GM18951 (cell line): ENCODE data around the gene CPD.

ENCODE experiments used
- POLR2A ChIP-seq: IDR thresholded peaks from 4 replicates; pipeline ENCODE4 v1.6.1; 2011; ENCODE audit warnings: mild to moderate bottlenecking; ENCODE audit not compliant: insufficient read length, insufficient read depth; ENCODE audit errors: extremely low read depth
- in situ Hi-C: fragments of 300-500 bp; cut with MboI; formaldehyde crosslinking; loops from one replicate; pipeline ENCODE4 v1.12.0; 2022; ENCODE audit warnings: low sequenced_read_pairs, mixed read lengths, inconsistent platforms; ENCODE audit not compliant: unreplicated experiment

CPD gene

DNA sequence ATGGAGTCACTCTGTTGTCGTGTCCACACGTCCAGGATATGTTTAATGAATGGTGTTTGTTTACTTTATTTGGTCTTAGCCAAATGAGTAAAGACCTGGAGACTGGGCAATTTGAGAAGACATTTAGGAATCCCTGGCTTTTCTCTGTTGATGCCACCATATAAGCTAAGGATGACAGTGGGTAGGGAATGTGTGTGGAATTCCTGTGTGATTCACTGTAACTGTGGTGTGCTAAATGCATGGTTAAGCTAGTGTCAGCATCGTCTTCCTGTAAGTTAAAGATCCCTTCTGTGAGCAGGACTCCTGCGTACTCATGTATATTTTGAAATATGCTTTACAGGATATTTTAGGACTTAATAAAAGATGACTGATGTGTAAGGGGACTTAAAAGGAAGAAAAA is 124.8 kb downstream of the CPD start:
- in situ Hi-C loops = no loop called here
- TF ChIP-seq POLR2A = no peak

DNA sequence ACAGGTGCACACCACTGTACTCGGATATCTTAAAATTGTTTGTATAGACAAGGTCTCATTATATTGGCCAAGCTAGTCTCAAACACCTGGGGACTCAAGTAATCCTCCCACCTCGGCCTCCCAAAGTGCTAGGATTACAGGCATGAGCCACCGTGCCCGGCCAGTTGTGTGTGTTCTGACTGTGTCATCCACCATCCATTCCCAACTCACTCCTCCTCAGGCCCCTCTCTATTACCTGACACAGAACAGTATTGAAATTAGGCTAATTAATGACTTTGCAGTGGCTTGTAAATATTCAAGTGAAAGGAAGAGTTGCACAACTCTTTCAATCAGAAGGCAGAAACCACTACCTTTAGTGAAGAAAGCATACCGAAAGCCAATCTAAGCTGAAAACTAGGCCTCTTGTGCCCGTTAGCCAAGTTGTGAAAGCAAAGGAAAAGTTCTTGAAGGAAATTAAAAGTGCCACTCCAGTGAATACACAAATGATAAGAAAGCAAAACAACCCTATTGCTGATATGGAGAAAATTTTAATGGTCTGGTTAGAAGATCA is 127.2 kb downstream of the CPD start:
- in situ Hi-C loops = no loop called here
- TF ChIP-seq POLR2A = no peak

DNA sequence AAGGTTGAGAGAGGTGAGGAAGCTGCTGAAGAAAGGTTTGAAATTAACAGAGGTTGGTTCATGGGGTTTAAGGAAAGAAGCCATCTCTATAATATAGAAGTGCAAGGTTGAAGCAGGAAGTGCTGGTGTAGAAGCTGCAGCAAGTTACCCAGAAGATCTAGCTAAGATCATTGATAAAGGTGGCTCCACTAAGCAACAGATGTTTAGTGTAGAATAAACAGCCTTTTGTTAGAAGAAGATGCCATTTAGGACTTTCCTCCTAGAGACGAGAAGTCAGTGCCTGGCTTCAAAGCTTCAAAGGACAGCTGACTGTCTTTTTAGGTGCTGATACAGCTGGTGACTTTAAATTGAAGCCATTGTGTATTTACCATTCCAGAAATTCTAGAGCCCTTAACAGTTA is 127.8 kb downstream of the CPD start:
- no peak for TF ChIP-seq POLR2A
- in situ Hi-C loops = no loop called here

DNA sequence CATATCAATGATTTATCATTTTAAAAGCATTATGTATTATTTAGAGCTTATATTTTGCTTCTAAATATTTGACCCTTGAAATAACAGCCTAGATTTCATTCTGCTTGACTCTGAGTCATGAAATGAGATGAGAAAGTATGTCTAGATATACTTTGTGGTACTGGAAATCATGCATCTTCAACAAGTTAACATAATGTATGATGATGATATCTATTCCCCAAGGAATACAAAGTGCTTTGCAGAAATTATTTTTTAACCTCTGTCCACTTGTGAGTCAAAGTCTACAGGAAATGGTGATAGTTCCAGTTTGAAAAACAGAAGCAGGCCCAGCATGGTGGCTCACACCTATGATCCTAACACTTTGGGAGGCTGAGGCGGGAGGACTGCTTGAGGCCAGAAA is 134.6 kb downstream of the CPD start:
- TF ChIP-seq POLR2A = no peak
- in situ Hi-C loops = no loop called here

DNA sequence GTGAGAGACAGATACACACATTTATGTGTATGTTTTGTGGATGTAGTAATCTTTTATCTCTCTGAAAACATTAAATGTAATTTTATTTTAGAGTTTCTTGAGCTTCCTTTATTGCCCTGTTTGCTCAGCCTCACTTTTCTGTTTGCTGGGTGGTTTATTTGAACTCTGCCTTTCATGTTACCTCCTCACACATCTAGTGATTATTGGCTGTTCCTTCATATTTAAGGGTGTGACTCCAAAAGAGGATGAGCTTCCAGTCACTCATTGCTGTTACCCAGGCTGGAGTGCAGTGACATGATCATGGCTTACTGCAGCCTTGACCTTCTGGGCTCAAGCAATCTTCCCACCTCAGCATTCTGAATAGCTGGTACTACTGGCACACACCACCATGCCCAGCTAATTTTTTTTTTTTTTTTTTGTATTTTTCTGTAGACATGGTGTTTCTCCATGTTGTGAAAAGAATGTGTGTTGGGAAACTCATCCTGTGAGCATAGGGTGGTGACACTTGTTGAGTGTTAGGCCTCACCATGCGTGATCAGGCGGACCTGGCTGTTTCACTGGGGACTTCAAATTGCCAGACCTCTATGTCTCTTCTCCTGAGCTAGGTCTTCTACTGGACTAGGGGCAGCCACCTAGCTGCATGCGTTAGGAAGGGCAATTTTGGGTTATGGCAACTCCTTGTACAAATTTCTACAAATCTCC is 136.3 kb downstream of the CPD start:
- in situ Hi-C loops = no loop called here
- no peak for TF ChIP-seq POLR2A

DNA sequence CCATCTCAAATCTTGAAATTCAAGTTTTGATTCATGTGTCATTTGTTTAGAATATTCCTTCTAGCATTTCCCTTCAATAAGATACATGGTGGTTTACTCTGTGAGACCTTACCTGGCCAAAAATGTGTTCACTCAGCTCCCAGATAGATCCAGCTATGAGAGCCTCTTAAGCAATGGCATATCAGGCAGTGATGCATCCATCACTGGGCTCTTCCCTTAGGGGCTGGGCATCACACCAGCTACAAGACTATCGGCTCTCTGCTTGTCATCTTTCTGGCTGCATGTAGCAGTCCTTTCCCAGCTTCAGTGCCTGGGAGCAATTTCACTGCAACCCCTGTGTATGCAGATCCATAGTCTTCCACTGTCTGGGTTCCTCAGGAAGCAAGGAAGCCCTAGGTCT is 139.1 kb downstream of the CPD start:
- in situ Hi-C loops = no loop called here
- no peak for TF ChIP-seq POLR2A

DNA sequence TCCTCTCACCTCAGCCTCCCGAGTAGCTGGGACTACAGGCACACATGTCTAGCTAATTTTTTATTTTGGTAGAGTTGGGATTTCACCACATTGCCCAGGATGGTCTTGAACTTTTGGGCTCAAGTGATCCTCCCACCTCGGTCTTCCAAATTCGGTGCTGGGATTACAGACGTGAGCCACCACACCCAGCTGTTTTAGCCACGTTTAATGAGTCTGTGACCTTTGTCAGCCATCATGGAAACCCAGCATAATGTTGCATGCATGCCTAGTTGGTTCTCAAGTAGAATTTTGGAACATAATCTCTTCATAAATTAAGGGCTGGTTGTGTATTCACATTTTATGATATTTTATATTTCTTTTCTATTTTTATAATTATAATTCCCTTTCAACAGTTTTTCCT is 140.4 kb downstream of the CPD start:
- no peak for TF ChIP-seq POLR2A
- in situ Hi-C loops = no loop called here
